Epithelial cell of proximal tubule (primary cell): ENCODE measurements around the gene NUP50. TPM values are rescaled to one million over a fixed set of nuclear protein-coding genes. Genes with fewer than 3 reads are reported as not detected.
"Not testable (repeated sequence)": the region's sequence is repeated elsewhere in the genome, so short reads cannot be mapped to it uniquely, and the experiment has no call there.

Experiments
- DNase-seq: peaks from one replicate; pipeline ENCODE4 v3.0.0-alpha.2; 2011; ENCODE audit warnings: low read depth
- H3K4me3 ChIP-seq: 2 replicates; pipeline ENCODE4 v1.5.1; 2011; ENCODE audit warnings: low read depth, mild to moderate bottlenecking, low read length
- total RNA-seq: library from RNA; depleted of rRNA; stranded (reverse); fragments of >200 nt; gene quantifications from 2 replicates; pipeline ENCODE4 v1.2.3, GENCODE V29; 2015
- TF ChIP-seq, protein P1 (sequence below): conservative IDR thresholded peaks from 2 replicates; pipeline ENCODE4 v1.5.1; 2012; ENCODE audit warnings: low read depth, mild to moderate bottlenecking, low read length

The NUP50 gene
- total RNA-seq, 1 donor from 2014 or later, result 60.8 TPM

DNA sequence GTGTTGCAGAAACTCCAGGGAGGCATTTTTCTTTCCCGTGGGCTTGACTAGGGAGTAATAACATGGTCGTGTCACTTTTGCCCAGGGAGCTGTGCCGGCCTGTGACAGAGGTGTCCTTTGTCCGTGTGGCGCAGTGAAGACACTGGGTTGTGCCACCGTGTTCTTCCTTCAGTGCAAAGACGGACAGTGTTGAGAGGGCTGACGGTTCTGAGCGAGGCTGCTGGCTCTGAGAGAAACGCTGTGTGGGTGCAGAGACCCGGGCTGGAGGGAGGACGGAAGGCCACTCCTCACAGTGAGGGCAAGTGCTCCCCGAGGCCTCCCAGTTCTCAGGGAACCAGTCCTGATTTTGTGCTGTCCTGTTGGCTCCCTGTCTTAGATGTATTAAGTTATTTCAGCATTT, 20.2 kb downstream of the NUP50 start:
- no peak for DNase-seq
- TF ChIP-seq, protein P1, sequence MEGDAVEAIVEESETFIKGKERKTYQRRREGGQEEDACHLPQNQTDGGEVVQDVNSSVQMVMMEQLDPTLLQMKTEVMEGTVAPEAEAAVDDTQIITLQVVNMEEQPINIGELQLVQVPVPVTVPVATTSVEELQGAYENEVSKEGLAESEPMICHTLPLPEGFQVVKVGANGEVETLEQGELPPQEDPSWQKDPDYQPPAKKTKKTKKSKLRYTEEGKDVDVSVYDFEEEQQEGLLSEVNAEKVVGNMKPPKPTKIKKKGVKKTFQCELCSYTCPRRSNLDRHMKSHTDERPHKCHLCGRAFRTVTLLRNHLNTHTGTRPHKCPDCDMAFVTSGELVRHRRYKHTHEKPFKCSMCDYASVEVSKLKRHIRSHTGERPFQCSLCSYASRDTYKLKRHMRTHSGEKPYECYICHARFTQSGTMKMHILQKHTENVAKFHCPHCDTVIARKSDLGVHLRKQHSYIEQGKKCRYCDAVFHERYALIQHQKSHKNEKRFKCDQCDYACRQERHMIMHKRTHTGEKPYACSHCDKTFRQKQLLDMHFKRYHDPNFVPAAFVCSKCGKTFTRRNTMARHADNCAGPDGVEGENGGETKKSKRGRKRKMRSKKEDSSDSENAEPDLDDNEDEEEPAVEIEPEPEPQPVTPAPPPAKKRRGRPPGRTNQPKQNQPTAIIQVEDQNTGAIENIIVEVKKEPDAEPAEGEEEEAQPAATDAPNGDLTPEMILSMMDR, result no peak
- no peak overlapping the region for H3K4me3 ChIP-seq

DNA sequence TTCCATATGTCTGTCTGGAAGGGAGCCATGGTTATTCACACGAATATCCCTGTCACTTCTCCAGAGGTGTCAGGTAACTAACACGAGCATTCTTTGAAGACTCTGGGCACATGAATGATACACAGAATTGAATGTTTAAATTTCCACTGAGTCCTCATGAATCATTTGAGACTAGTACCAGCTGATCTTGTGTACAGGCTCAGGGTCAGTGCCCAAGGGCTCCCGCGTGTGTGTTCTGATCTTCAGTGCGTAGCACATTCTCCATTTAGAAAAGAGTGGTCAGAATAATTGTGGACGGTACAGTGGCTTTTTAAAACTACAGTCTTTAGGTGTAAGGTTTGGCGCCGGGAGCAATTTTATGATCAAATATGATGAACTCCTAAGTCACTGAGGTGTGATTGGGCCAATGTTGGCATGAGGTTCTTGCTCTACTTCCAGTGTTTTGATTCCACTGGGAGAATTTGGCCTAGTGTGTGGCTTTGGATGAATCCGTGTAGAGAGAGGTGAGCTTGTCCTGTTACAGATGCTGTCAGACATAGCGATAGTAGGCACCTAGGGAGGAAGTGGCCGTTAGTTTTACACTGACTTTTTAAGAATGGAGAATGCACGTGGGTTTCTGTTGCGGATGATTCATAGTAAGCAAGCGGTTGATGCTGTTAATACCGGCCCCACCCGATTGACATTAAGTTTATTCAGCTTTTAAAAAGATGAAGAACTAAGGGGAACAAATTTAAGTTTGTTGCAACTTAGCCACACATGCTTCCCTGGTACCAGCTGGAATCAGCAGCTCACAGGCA, 22.2 kb downstream of the NUP50 start:
- H3K4me3 ChIP-seq, result no peak overlapping the region
- TF ChIP-seq, protein P1, result no peak
- no peak for DNase-seq

- no peak for DNase-seq
- TF ChIP-seq, protein P1, result no peak
- H3K4me3 ChIP-seq, result no peak overlapping the region
These were observed 24.2 kb downstream of the NUP50 start for GRCh38 chr22:45187891-45188290.

GRCh38 chr22:45188779-45189178, 25.1 kb downstream of the NUP50 start:
- TF ChIP-seq, protein P1, result no peak
- no peak for DNase-seq
- H3K4me3 ChIP-seq, result no peak overlapping the region

DNA sequence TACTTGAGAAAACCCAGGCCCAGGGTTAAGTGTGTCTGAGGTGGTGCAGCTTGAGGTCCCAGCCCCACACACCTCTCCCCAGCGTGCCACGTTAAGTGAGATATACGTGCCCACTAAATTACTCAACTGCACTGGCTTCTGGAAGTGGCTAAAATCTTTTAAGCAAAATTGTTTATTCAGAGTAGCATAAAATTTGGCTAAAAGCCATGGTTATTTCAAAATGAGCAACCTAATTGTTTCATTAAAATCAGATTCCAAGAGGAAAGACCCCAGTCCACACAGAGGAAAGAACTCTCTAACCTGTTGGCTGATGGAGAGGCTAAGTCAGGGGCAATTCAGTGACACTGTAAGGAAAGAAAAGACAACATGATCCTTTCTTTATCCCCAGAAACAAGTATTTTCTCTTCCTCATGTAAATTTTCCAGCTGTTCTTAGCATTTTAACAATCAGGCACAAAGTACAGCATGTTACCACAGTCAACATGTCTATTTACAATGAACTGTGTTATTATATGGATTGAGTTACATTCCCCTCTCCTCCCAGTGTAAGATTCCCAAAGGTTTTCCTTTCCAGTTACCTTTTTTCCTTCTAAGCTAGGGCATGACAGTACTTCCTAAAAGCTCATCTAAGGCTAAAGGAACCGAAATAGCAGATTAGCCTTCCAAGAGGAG, 26.6 kb downstream of the NUP50 start:
- H3K4me3 ChIP-seq, result no peak overlapping the region
- TF ChIP-seq, protein P1, result no peak
- no peak for DNase-seq

- not testable (repeated sequence) for DNase-seq, H3K4me3 ChIP-seq
These were observed 28.0 kb downstream of the NUP50 start for GRCh38 chr22:45191746-45192145.

DNA sequence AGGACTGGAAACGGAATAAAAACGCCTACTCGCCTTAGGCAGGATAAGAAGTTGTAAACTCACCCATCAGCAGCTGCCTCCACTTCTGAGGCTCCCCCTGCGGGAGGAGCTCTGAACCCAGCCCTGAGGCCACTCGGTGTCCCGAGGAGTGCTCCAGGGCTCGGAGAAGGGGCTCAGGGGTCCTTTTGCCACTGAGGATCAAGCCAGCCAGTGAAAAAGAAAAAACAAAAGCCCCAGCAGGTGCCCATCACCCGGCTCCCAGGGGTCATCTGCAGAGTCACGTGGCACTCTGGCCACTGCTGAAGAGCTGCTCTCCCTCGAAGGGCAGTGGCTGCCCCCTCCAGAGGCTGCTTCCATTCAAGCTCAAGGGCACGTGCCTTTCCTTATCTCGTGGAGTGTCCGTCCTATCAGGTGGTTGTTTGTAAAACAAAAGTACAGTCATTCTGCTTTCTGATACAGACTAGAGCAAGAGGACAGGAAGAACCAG, 29.0 kb downstream of the NUP50 start:
- no peak overlapping the region for H3K4me3 ChIP-seq
- TF ChIP-seq, protein P1, result no peak
- DNase-seq, result no peak
